Parathyroid adenoma (tissue), 2 donors: ENCODE data around the gene DAZAP1.

Experiments
- H2AFZ ChIP-seq: fragments of 300-600 bp; sonication (generic); one replicate; pipeline ENCODE4 v1.7.0; 2017; ENCODE audit warnings: antibody characterized with exemption, mild to moderate bottlenecking
- H3K27ac ChIP-seq: fragments of 300-600 bp; sonication (generic); one replicate; pipeline ENCODE4 v1.7.0; 2017
- H3K27me3 ChIP-seq: fragments of 300-600 bp; sonication (generic); one replicate; pipeline ENCODE4 v1.7.0; 2017; ENCODE audit warnings: low read length; ENCODE audit not compliant: control insufficient read depth, insufficient read depth
- H3K36me3 ChIP-seq: fragments of 300-600 bp; sonication (generic); one replicate; pipeline ENCODE4 v1.7.0; 2017; ENCODE audit warnings: low read length; ENCODE audit not compliant: control insufficient read depth, insufficient read depth
- H3K4me1 ChIP-seq: fragments of 300-600 bp; sonication (generic); one replicate; pipeline ENCODE4 v1.7.0; 2017; ENCODE audit warnings: control low read depth
- H3K4me2 ChIP-seq: fragments of 300-600 bp; sonication (generic); one replicate; pipeline ENCODE4 v1.7.0; 2017; ENCODE audit warnings: low read length
- H3K4me3 ChIP-seq: fragments of 300-600 bp; sonication (generic); one replicate; pipeline ENCODE4 v1.7.0; 2017; ENCODE audit warnings: low read depth, low read length
- H3K79me2 ChIP-seq: fragments of 300-600 bp; sonication (generic); one replicate; pipeline ENCODE4 v1.7.0; 2017; ENCODE audit warnings: control low read depth
- H3K9ac ChIP-seq: fragments of 300-600 bp; sonication (generic); one replicate; pipeline ENCODE4 v1.7.0; 2017; ENCODE audit warnings: mild to moderate bottlenecking
- H3K9me3 ChIP-seq: fragments of 300-600 bp; sonication (generic); one replicate; pipeline ENCODE4 v1.7.0; 2017; ENCODE audit warnings: low read length; ENCODE audit not compliant: control insufficient read depth
- TF ChIP-seq, protein P1 (sequence below): fragments of 300-600 bp; sonication (generic); IDR thresholded peaks from one replicate; pipeline ENCODE4 v1.7.0; 2017; ENCODE audit warnings: antibody characterized with exemption, mild to moderate bottlenecking
- donor health status: primary hyperparathyroidism.

Gene DAZAP1

DNA sequence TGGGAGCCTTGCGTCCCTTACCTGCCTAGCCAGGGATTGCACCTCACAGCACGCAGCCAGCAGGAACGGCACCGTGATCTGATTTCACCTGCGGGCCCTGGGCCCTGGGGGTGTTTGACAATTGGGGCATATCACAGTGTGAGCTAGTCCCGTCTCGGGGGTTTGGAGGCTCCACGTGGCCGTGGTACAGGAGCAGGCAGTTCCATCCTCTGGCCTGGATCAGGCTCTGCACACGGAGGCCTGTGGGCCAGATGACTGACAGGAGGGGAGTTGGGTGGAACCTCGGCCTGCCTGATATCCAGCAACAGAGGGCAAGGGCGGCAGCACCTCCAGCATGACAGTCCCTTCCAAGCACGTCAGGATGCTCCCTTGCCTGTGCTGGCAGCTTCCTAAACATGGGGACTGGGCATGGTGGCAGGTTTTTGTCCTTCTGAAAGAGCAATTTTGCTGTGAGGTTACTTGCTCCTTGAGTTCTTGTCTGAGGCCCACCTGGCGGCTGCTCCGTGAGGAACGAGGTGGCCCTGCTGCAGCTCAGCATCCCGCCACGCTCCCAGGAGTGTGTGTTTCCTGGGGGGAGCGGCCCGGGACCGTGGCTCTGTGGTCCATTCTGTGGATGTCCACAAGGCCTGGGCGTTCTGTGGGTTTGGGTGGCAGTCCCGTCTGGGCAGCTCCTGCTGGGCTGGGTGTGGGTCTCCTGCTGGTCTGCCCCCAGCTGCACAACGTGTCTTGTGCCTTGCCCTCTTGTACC is 24.5 kb downstream of the DAZAP1 start:
- Histone ChIP-seq H3K27ac (no peak overlapping the region), H3K9ac (no peak overlapping the region), H3K4me1 (no peaks in the 10 kb centered on the region), H3K4me2 (no peak overlapping the region), H2AFZ (no peak overlapping the region), H3K36me3 (no peaks in the 10 kb centered on the region), H3K9me3 (no peaks in the 10 kb centered on the region), H3K4me3 (no peak overlapping the region), H3K27me3 (no peaks in the 10 kb centered on the region), H3K79me2 (peaks cover 8% of the 10 kb centered on the region)
- TF ChIP-seq, protein P1, sequence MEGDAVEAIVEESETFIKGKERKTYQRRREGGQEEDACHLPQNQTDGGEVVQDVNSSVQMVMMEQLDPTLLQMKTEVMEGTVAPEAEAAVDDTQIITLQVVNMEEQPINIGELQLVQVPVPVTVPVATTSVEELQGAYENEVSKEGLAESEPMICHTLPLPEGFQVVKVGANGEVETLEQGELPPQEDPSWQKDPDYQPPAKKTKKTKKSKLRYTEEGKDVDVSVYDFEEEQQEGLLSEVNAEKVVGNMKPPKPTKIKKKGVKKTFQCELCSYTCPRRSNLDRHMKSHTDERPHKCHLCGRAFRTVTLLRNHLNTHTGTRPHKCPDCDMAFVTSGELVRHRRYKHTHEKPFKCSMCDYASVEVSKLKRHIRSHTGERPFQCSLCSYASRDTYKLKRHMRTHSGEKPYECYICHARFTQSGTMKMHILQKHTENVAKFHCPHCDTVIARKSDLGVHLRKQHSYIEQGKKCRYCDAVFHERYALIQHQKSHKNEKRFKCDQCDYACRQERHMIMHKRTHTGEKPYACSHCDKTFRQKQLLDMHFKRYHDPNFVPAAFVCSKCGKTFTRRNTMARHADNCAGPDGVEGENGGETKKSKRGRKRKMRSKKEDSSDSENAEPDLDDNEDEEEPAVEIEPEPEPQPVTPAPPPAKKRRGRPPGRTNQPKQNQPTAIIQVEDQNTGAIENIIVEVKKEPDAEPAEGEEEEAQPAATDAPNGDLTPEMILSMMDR, result no peak

DNA sequence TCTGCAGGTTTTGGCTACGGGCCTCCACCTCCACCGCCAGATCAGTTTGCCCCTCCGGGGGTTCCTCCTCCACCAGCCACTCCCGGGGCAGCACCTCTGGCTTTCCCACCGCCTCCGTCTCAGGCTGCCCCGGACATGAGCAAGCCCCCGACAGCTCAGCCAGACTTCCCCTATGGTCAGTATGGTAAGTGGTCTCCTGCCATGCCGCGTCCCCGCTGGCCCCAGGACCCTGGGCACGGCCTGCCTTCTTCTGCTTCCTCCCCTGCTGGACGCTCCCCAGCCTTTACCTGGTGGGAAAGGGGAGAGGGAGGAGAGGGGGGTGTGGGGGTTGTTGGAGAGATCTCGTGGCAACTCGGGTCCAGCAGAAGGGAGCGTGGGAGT is 25.1 kb downstream of the DAZAP1 start:
- Histone ChIP-seq H3K27ac (no peak overlapping the region), H3K9me3 (no peaks in the 10 kb centered on the region), H3K4me3 (no peak overlapping the region), H3K36me3 (no peaks in the 10 kb centered on the region), H3K27me3 (no peaks in the 10 kb centered on the region), H2AFZ (no peak overlapping the region), H3K9ac (no peak overlapping the region), H3K79me2 (peaks cover 8% of the 10 kb centered on the region), H3K4me1 (no peaks in the 10 kb centered on the region), H3K4me2 (no peak overlapping the region)
- TF ChIP-seq, protein P1, result no peak

DNA sequence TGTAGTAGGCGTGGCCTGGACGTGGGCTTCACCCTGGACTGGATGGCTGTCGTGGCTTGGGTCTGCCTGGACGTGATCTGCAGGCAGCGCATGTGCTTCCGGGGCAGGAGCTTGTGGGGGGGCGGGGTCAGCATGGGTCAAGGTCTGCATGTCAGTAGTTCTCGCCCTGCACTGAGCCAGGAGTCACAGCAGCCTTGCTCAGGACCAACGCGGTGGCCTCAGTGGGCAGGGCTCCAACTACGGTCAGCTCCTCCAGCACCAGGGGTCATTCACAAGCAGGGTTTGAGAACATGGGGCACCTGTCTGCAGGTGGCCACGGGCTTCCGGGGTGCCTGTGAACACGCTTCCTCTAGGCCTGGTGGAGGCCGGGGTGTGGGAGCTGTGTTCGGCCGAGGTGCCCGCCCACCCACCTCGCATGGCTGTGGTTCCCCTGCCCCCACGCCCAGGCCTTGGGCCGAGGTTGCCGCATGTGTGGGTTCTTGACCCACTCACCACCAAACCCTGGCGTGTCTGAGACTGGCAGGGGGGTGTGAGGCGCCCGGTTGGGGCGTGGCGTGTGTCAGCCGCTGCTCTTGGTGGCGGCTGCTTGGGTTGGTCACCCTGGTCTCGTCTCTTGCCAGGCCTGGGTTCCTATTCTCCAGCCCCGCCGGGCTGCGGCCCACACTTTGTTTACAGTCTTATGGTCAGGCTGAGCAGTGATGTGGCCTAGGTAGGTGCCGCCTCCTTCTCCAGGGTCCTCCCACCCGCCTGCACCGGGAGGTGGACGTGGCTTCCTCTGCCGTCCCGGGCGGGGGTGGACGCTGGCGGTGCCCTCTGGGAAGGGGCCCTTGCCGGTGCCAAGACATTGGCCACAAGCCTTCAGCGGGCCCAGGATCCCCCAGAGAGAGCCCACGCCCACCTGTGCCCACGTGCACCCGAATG is 26.0 kb downstream of the DAZAP1 start:
- Histone ChIP-seq H3K27me3 (no peaks in the 10 kb centered on the region), H3K36me3 (no peaks in the 10 kb centered on the region), H3K4me2 (no peak overlapping the region), H3K9me3 (no peaks in the 10 kb centered on the region), H3K79me2 (peaks cover 8% of the 10 kb centered on the region), H3K4me3 (no peak overlapping the region), H3K27ac (no peak overlapping the region), H2AFZ (no peak overlapping the region), H3K9ac (no peak overlapping the region), H3K4me1 (no peaks in the 10 kb centered on the region)
- TF ChIP-seq, protein P1, result no peak

DNA sequence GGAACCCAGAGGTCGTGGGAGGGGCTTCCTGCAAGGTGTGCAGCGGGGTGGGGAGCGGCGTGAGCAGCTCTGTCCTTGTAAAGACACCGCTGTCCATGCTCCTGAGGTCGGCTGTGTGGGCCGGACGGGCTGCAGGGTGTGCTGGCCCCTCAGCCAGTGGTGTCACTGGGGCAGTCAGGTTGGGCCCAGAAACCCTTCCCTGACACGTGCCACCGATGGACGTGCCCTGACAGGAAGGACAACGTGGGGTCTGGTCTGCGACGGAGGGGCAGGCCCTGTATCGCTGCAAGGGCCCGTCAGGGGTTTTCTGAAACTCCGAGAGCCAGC is 26.6 kb downstream of the DAZAP1 start:
- no peaks in the 10 kb centered on the region for H3K36me3 ChIP-seq
- H3K27ac ChIP-seq, result no peak overlapping the region
- no peaks in the 10 kb centered on the region for H3K27me3 ChIP-seq
- H3K79me2 ChIP-seq, result peaks cover 11% of the 10 kb centered on the region
- H3K4me2 ChIP-seq, result no peak overlapping the region
- H3K9ac ChIP-seq, result no peak overlapping the region
- TF ChIP-seq, protein P1, result no peak
- no peak overlapping the region for H3K4me3 ChIP-seq
- H2AFZ ChIP-seq, result no peak overlapping the region
- H3K9me3 ChIP-seq, result no peaks in the 10 kb centered on the region
- H3K4me1 ChIP-seq, result no peaks in the 10 kb centered on the region
